Liver (tissue), 9 donors: ENCODE measurements around the gene BORCS8. TPM values are rescaled to one million over a fixed set of nuclear protein-coding genes. Genes with fewer than 3 reads are reported as not detected.

Experiments
- DNase-seq: peaks from one replicate; pipeline ENCODE4 v3.0.0-alpha.2; 2017; ENCODE audit warnings: low spot score
- H3K27ac ChIP-seq, 2 donors: one replicate each; pipeline ENCODE4 v1.7.0; 2013; ENCODE audit warnings: inconsistent platforms in 2 of 2, low read length in 2 of 2, control low read depth in 1 of 2, low read depth in 1 of 2, mild to moderate bottlenecking in 1 of 2
- H3K27me3 ChIP-seq, 4 donors: one replicate each; pipeline versions ENCODE4 v1.6.1 to v1.7.0; 2013; ENCODE audit warnings: low read length in 3 of 4, inconsistent platforms in 1 of 4, mild to moderate bottlenecking in 1 of 4, moderate library complexity in 1 of 4; ENCODE audit not compliant: control insufficient read depth in 4 of 4, insufficient read depth in 4 of 4
- H3K36me3 ChIP-seq, 4 donors: one replicate each; pipeline versions ENCODE4 v1.6.1 to v1.7.0; 2013; ENCODE audit warnings: low read length in 3 of 4, mild to moderate bottlenecking in 3 of 4, low read depth in 1 of 4, moderate library complexity in 1 of 4; ENCODE audit not compliant: control insufficient read depth in 4 of 4, insufficient read depth in 3 of 4
- H3K4me1 ChIP-seq, 4 donors: one replicate each; pipeline versions ENCODE4 v1.6.1 to v1.7.0; 2013; ENCODE audit warnings: low read length in 3 of 4, mild to moderate bottlenecking in 3 of 4, moderate library complexity in 1 of 4; ENCODE audit not compliant: control insufficient read depth in 4 of 4, insufficient read depth in 4 of 4
- H3K4me3 ChIP-seq, 3 donors: one replicate each; pipeline versions ENCODE4 v1.6.1 to v1.7.0; 2013; ENCODE audit warnings: low read length in 3 of 3, control low read depth in 1 of 3, low read depth in 1 of 3, mild to moderate bottlenecking in 1 of 3
- H3K9ac ChIP-seq, 2 donors: one replicate each; pipeline ENCODE4 v1.7.0; 2013; ENCODE audit warnings: low read length in 2 of 2, mild to moderate bottlenecking in 2 of 2, moderate library complexity in 2 of 2, control low read depth in 1 of 2, low read depth in 1 of 2
- H3K9me3 ChIP-seq, 4 donors: one replicate each; pipeline versions ENCODE4 v1.6.1 to v1.7.0; 2013; ENCODE audit warnings: low read length in 3 of 4; ENCODE audit not compliant: control insufficient read depth in 4 of 4
- ATF3 ChIP-seq: IDR thresholded peaks from 2 replicates; pipeline ENCODE4 v1.6.1; 2016; ENCODE audit warnings: antibody characterized with exemption
- CTCF ChIP-seq: fragments of 150-350 bp; IDR thresholded peaks from 2 replicates; pipeline ENCODE4 v1.5.1; 2017; ENCODE audit warnings: improper control_type of control experiment, low read depth, low read length; ENCODE audit not compliant: missing input control
- FOXA1 ChIP-seq: IDR thresholded peaks from 2 replicates; pipeline ENCODE4 v1.6.1; 2016; ENCODE audit warnings: antibody characterized with exemption
- FOXA2 ChIP-seq: IDR thresholded peaks from 2 replicates; pipeline ENCODE4 v1.6.1; 2016; ENCODE audit warnings: antibody characterized with exemption
- GABPA ChIP-seq, 2 donors: IDR thresholded peaks in 1 of 2; conservative IDR thresholded peaks in 1 of 2; 2 replicates each; pipeline ENCODE4 v1.6.1; 2016; ENCODE audit warnings: antibody characterized with exemption in 2 of 2, mild to moderate bottlenecking in 1 of 2, moderate library complexity in 1 of 2
- HNF4A ChIP-seq, 2 donors: conservative IDR thresholded peaks; 2 replicates each; pipeline ENCODE4 v1.6.1; 2016; ENCODE audit warnings: antibody characterized with exemption in 2 of 2, mild to moderate bottlenecking in 2 of 2
- HNF4G ChIP-seq: IDR thresholded peaks from 2 replicates; pipeline ENCODE4 v1.6.1; 2016; ENCODE audit warnings: antibody characterized with exemption
- JUND ChIP-seq, 2 donors: IDR thresholded peaks; 2 replicates each; pipeline ENCODE4 v1.6.1; 2016; ENCODE audit warnings: antibody characterized with exemption in 2 of 2
- MAX ChIP-seq: IDR thresholded peaks from 2 replicates; pipeline ENCODE4 v1.6.1; 2016; ENCODE audit warnings: antibody characterized with exemption
- NR2F2 ChIP-seq: IDR thresholded peaks from 2 replicates; pipeline ENCODE4 v1.6.1; 2016; ENCODE audit warnings: antibody characterized with exemption
- RAD21 ChIP-seq, 2 donors: IDR thresholded peaks; 2 replicates each; pipeline ENCODE4 v1.6.1; 2016; ENCODE audit warnings: antibody characterized with exemption in 2 of 2, mild to moderate bottlenecking in 2 of 2
- REST ChIP-seq: IDR thresholded peaks from 2 replicates; pipeline ENCODE4 v1.6.1; 2016; ENCODE audit warnings: antibody characterized with exemption, mild to moderate bottlenecking
- RXRA ChIP-seq, 2 donors: IDR thresholded peaks; 2 replicates each; pipeline ENCODE4 v1.6.1; 2017 to 2018; ENCODE audit warnings: antibody characterized with exemption in 2 of 2, mild to moderate bottlenecking in 1 of 2
- SP1 ChIP-seq: IDR thresholded peaks from 2 replicates; pipeline ENCODE4 v1.6.1; 2018; ENCODE audit warnings: antibody characterized with exemption, mild to moderate bottlenecking
- YY1 ChIP-seq: IDR thresholded peaks from 2 replicates; pipeline ENCODE4 v1.6.1; 2016; ENCODE audit warnings: antibody characterized with exemption, mild to moderate bottlenecking
- WGBS: extraction: QIAGEN DNeasy Blood & Tissue Kit; methylation state at CpG from one replicate; pipeline ENCODE4 v1.1.7; 2013; 5-methylcytosine and 5-hydroxymethylcytosine counted together
- polyA plus RNA-seq, 2 donors: library from polyadenylated mRNA; stranded (reverse) in 1 of 2; unstranded in 1 of 2; fragments of 200-250 nt in 1 of 2; fragments of >200 nt in 1 of 2; fragmentation: Nextera tagmentation in 1 of 2; extraction: Ambion mirVana in 1 of 2; gene quantifications; one replicate each; pipeline versions ENCODE4 v1.2.1 to v1.2.3, GENCODE V29; 2013 to 2015
- total RNA-seq, 2 donors: library from RNA; depleted of rRNA; stranded (reverse); fragments of >200 nt; gene quantifications; one replicate each; pipeline ENCODE4 v1.2.3, GENCODE V29; 2014
- donor health status: healthy.
- donor health status: healthy.
- donor health status: healthy.
- donor health status: healthy.
- donor health status: healthy.

The BORCS8 gene
- total and polyA plus RNA-seq, 4 donors: 7.6 to 13.5 (median 9.4) TPM

- Histone ChIP-seq H3K4me1 (peaks cover 2 to 13% (median 9%) of the 10 kb centered on the region in 4 donors), H3K27ac (no peak overlapping the region), H3K27me3 (peaks cover 0 to 3% (median 0%) of the 10 kb centered on the region in 4 donors), H3K9ac (no peak overlapping the region), H3K36me3 (no peaks in the 10 kb centered on the region), H3K9me3 (no peaks in the 10 kb centered on the region), H3K4me3 (no peak overlapping the region)
- TF ChIP-seq MAX (no peak), HNF4G (no peak), FOXA1 (no peak)
- DNase-seq: no peak
- WGBS: 67% methylated on average over 5 of the region's 5 CpGs
These were observed 15.0 kb upstream of the BORCS8 start for GRCh38 chr19:19206938-19207337.

GRCh38 chr19:19205416-19206410 is 13.8 kb upstream of the BORCS8 start:
- Histone ChIP-seq H3K9ac (no peak overlapping the region), H3K27me3 (no peaks in the 10 kb centered on the region), H3K27ac (no peak overlapping the region), H3K4me1 (peaks cover 2 to 13% (median 9%) of the 10 kb centered on the region in 4 donors), H3K9me3 (no peaks in the 10 kb centered on the region), H3K36me3 (no peaks in the 10 kb centered on the region), H3K4me3 (no peak overlapping the region)
- TF ChIP-seq ATF3 (no peak), CTCF (no peak), HNF4A (conservative IDR thresholded peaks at IDR 0.05) (no peak), FOXA2 (no peak), YY1 (no peak), SP1 (no peak), RAD21 (IDR thresholded peaks at IDR 0.05) (no peak), MAX (no peak), FOXA1 (no peak), GABPA (IDR thresholded peaks at IDR 0.05 in 1 of 2, conservative IDR thresholded peaks at IDR 0.05 in 1 of 2) (no peak), REST (no peak), NR2F2 (no peak), JUND (IDR thresholded peaks at IDR 0.05) (no peak), RXRA (IDR thresholded peaks at IDR 0.05) (no peak)
- no peak for DNase-seq
- WGBS: 55% methylated on average over 14 of the region's 14 CpGs
